B cell (primary cell): ENCODE data around the gene ZNF804A.

Experiments
- CTCF ChIP-seq: fragments of 200-600 bp; IDR thresholded peaks from one replicate; pipeline ENCODE4 v1.8.0; 2022; ENCODE audit warnings: antibody characterized with exemption, mild to moderate bottlenecking
- EZH2 ChIP-seq: IDR thresholded peaks from 2 replicates; pipeline ENCODE4 v1.6.1; 2012; ENCODE audit warnings: borderline replicate concordance, low read depth, mild to moderate bottlenecking, moderate library complexity, low read length; ENCODE audit not compliant: insufficient read depth, poor library complexity, severe bottlenecking

GRCh38 chr2:184945326-184945725 lies 347.0 kb downstream of the ZNF804A start:
- TF ChIP-seq CTCF (no peak), EZH2 (no peak)
